Left forelimb (tissue), 1 donor: ENCODE results near the gene EGLN1.
"Not testable (repeated sequence)": the region's sequence is repeated elsewhere in the genome, so short reads cannot be mapped to it uniquely, and the experiment has no call there.

Experiments used
- DNase-seq: peaks from one replicate; pipeline ENCODE4 v3.0.0-alpha.2; 2018; ENCODE audit warnings: low spot score

Gene EGLN1

DNA sequence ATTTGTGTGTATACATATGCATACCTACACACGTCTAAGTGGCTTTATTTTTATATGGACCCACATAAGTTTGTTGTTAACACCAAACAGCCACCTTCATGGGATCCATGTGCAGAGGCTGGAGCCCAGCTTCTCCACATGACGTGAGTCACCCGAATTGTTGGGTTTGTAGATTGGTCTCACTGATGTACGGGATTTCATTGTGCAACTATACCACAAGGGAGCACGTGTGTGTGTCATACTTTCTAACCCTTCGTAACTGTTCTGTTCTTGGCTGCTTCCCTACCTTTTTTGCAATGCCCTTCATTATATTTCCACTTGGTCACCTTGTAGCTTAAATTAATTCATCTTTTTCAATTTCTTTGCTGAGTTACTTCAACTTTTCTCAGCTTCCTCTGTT, 63.0 kb downstream of the EGLN1 start:
- no peak for DNase-seq

- DNase-seq = no peak
These were observed 64.2 kb downstream of the EGLN1 start for GRCh38 chr1:231357831-231358354.

GRCh38 chr1:231357187-231357772, 64.8 kb downstream of the EGLN1 start:
- DNase-seq = no peak

DNA sequence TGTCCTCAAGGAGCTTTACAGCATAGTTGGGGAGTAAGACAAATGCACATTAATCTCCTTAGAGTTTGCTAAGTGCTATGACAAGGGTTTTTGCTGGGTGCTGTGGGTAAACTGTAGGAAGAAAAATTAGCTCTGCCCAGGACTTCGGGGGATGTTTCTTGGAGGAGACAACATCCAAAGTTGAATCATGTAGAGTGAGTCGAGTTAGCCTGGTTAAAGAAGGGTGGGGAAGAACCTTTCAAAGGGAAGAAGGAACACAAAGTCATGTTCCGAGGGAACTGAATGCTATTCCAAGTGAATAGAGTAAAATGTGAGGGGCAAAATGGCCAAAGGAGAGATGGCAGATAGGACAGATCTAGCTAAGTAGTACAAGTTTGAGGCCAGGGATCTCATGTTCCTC, 66.9 kb downstream of the EGLN1 start:
- no peak for DNase-seq

DNA sequence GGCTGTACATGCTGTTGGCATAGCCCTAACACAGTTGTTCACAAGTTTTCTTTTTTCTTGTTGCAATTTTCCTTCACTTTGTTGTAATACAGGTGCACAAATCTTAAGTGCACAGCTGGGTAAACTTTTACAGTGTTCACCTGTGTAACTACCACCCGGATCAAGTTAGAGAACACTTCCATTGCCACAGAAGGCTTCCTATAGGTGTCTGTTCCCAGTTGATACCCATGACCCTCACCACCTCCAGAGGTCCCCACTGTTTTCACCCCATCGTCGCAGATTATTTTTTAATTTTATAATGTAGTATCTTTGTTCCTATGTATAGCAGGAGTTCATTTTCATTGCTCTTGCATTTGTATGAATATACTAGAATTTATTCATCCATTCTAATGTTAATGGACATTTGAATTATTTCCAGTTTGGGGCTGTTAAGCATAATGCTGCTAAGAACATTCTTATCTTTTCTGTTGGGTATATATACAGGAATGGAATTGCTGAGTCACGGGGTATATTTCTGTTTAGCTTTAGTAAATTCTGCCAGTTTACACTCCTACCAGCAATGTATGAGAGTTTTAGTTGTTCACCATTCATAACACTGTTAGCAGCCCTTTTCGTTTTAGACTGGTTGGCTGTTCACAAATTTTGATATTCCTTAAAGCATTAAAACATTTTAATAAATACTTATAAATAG, 67.6 kb downstream of the EGLN1 start:
- no peak for DNase-seq

DNA sequence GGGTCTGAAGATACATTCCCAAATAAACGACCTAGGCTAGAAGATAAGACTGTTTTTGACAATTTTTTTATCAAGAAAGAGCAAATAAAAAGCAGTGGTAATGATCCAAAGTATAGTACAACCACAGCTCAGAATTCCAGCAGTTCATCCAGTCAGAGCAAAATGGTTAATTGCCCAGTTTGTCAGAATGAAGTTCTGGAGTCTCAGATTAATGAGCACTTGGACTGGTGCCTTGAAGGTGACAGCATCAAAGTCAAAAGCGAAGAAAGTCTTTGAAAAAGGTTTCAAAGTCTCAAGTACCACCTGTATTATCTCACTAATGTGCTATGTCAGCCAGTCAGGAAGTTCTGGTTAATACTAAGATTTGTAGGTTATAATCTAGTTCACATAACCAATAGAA, 69.0 kb downstream of the EGLN1 start:
- no peak for DNase-seq

DNA sequence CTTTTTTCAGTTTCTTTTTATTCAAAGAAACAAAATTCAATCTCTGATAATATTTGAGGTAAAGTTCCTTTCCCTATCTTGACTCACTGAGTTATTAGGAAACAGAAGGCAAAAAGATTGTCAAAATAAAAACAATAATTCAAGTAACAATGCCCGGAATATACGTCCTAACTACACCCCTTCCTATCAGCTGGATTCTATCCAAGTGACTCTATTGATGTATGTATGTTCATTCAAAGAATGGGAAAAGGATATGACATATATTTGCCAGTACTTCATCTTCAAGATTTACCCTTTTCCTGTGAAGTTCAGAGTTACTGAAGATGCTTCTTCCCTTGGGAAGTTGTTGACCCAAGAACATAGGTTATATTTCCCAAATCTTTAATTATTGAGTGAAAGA, 70.3 kb downstream of the EGLN1 start:
- DNase-seq = no peak

DNA sequence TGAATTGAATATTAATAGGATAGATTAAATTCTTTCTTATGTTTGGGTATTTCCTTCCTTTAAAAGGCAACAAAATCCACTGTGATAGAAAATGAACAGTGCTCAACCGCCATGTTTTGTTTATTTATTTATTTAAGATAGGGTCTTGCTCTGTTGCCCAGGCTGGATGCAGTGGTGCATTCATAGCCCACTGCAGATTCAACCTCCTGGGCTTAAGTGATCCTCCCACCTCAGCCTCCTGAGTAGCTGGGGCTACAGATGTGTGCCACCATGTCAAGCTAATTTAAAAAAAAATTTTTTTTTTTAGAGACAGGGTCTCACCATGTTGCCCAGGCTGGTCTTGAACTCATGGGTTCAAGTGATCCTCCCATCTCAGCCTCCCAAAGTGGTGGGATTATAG, 73.2 kb downstream of the EGLN1 start:
- DNase-seq = not testable (repeated sequence)

- no peak for DNase-seq
These were observed 73.6 kb downstream of the EGLN1 start for GRCh38 chr1:231348442-231348841.

GRCh38 chr1:231347961-231348360, 74.1 kb downstream of the EGLN1 start:
- no peak for DNase-seq

- no peak for DNase-seq
These were observed 81.6 kb downstream of the EGLN1 start for GRCh38 chr1:231340328-231341013.

- DNase-seq = no peak
These were observed 83.6 kb downstream of the EGLN1 start, which contains the start of gene SPRTN for GRCh38 chr1:231338270-231339128. Gene SPRTN (plus strand): TSS chr1:231338293. CDS start chr1:231338384, 91 bp downstream.

GRCh38 chr1:231337472-231338269, 84.4 kb downstream of the EGLN1 start, which contains the start of gene EXOC8:
Gene EXOC8 (minus strand): TSS chr1:231337852. CDS start chr1:231337745, 107 bp downstream.
- DNase-seq = peak; percentile 99

GRCh38 chr1:231337043-231337471, 85.0 kb downstream of the EGLN1 start:
- DNase-seq = no peak

GRCh38 chr1:231335663-231336602, 86.2 kb downstream of the EGLN1 start:
- DNase-seq = no peak

- DNase-seq = no peak
These were observed 87.1 kb downstream of the EGLN1 start for GRCh38 chr1:231334952-231335351.

DNA sequence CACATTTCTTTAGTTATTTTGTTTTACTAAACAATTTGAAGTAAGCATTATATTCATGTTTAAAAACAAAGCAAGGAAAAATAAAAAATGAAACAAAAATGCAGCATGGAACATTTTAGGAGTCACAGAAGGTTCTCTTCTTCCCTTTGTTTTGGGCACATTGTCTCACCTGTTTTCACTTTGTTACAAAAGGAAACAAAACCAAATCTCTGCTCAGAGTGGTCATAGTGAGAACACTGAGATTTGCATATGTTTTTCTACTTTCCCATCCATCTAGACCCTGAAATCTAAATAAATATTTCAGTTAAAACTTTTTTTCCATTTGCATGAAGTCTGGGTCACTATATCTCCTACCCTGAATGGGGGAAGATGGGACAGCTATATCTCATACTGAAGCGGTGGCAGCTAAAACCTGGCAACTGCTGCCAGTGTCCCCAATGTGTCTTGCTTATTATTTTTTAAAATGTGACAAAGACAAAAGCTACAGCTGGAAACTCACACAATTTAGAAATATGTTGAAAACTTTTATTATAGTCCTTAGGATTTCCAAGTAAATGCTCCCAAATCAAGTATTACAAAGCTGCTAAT, 87.9 kb downstream of the EGLN1 start:
- no peak for DNase-seq

GRCh38 chr1:231332761-231333160, 89.3 kb downstream of the EGLN1 start:
- no peak for DNase-seq

- no peak for DNase-seq
These were observed 92.6 kb downstream of the EGLN1 start for GRCh38 chr1:231329483-231329882.

- no peak for DNase-seq
These were observed 94.5 kb downstream of the EGLN1 start for GRCh38 chr1:231327617-231328016.
